NCI-H526 (cell line): Measurements from ENCODE around the gene NPTN.

Experiments
- DNase-seq, 2 experiments: peaks; one replicate each; lab custom pipeline; 2025; lab: John Stamatoyannopoulos, UW

The NPTN gene

DNA sequence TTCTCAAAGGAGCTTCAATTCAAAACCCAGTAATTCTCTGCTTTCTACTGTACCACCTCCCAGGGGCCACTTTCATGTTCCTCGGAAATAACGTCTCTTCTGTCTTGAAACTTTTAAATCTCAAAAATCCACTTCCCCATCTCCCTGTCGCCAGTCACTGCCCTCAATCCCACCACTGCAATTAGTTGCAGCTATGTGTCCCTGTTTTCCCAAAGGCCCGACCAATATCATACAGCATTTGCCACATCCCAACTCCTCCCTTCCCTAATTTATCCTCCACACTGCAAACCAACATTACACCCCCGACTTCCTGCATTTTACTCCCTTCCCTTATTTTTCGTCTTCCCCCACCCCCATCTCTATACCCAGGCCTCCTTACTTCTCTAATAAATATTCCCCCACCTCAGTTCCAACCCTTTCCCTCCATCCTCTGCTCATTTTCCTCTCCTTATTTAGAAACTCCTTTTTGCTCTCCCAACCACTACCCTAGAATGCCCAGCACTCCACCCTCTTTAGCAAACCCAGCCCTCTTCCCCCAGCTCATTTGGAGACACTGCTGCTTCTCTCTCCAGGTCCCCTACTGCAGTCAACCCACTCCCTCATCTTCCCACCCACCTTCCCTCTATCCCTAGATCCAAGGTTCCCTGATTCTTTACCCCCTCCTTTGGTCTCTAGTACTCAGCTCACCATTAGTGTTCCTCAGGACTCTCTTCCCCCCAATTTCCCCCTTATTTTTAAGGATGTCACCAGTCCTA is 1.1 kb downstream of the NPTN start:
- DNase-seq = peak; percentile 26 to 37

DNA sequence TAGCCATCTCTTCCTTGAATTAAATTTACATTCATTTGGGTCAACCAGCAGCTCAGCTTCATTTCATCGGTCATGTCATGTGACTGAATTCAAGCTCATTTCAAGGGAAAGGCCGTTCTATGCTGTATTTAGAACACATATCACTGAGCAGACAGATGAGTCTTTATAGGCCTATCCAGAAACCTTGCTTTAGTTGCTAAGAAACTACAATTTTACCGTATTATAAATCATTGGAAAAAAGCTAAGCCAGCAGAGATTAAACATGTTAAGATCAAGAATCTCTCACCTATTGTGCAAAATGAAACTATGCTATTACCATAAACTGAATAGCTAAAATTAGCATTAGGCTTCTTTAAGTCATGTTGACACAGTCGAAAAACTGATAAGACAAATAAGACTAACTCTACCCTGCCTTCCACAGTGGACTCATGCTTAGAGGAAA is 2.2 kb downstream of the NPTN start:
- peak in 1 of 2 experiments; percentile 25 for DNase-seq

DNA sequence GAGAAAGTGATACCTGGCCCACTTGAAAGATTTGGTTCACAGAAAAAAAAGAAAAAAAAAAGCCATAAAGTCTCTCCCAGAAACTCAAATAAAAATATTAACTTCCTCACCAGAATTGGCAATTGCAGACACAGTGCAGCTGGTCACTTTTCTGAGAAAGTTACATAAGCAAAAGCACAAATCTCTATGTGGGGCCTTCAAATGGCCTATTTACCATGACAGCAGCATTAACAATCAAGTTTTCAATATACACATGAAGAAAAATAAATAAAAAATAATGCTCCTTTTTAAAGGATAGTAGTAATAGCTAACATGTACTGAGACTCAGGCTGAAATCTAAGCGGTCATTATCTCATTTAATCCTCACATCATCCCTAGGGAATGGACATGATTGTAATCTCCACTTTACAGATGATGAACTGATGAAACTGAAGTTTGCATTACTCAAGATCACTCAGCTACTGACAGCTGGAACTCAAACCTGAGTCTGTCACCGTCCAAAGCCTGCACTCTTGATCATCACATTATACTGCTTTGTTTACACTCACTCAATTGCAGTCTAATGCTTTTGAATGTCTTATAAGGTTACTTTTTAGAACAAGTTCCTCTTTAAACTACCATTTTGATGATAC is 3.3 kb downstream of the NPTN start:
- no peak for DNase-seq

DNA sequence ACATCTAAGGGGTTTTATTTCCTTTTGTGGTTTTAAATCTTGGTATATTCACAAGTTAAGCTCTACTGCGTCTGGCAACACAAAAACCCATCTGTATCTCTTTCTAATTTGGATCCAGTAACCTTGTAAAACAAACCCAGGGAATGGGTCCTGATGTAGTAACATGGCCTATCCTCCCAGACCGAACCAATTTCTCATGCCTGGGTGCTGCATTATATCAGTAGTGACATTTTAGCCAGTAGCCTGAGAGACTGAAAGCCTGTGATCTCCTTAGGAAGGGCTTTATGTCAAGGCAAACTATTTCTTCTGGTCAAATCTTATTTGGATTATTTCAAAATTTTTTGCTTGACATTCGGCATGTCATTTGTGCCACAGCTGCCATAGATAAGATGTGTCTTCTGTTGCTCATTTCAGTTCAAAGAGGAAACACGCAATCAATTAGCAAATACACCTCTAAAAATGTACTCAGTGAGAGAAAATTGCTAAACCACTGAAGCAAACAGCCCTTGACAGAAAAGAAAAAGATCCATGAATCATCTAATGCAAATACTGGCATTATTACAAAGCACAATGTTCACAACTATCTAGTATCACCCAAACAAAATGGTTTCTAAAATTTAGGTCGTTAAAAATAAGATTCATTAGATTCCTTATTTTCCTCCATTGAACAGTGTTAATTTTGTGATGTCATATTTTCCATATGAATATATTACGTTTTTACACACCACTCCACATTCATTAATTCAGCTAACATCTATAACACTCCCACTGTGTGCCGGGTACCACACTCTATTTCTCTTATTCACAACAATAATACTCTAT is 4.0 kb downstream of the NPTN start:
- DNase-seq = no peak

GRCh38 chr15:73628102-73628501 is 5.1 kb downstream of the NPTN start:
- DNase-seq = no peak

GRCh38 chr15:73626072-73626471 is 7.1 kb downstream of the NPTN start:
- no peak for DNase-seq

DNA sequence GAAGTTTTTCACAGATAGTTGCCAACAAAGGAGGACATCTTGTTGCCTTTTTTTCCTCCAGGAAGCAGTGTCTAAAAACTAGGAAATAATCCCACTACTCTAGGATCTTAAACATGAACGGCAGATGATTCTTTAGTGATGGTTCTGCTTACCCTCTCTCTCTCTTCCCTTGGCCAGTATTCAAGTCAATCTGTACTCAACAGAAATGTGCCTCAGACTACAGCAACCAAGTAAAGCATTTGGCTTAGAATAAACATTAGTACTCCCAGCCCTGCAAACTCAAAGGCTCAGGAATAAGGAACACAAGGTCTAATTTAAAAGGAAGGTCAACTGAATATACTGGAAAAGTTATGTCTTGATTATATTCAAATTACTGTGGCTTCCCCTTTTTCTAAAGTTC is 8.7 kb downstream of the NPTN start:
- DNase-seq = no peak

DNA sequence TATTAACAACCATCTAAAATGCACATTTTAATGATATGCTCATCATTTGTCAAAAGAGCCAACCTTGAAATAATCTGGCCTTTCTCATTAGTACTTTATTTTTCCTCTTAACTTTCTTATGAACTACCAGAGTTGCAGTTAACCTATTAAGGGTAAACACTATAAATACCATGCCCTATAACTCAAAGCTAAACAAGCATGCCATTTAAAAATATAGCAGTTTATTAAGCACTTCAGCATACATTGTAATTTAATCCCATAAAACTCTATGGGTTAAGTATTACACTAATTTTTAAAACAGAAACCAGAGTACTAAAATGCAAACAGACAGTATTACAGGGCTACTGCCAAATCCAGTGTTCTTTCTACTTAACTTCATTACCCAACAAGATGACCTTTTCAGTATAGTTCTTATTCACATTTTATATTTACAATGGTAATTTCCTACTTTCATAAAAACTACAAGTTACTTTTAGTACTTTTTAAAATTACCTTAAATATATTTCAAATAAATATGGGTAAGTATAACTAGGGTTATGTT is 11.8 kb downstream of the NPTN start:
- DNase-seq = no peak

GRCh38 chr15:73620078-73620477 is 13.1 kb downstream of the NPTN start:
- no peak for DNase-seq

GRCh38 chr15:73617913-73618312 is 15.3 kb downstream of the NPTN start:
- no peak for DNase-seq

DNA sequence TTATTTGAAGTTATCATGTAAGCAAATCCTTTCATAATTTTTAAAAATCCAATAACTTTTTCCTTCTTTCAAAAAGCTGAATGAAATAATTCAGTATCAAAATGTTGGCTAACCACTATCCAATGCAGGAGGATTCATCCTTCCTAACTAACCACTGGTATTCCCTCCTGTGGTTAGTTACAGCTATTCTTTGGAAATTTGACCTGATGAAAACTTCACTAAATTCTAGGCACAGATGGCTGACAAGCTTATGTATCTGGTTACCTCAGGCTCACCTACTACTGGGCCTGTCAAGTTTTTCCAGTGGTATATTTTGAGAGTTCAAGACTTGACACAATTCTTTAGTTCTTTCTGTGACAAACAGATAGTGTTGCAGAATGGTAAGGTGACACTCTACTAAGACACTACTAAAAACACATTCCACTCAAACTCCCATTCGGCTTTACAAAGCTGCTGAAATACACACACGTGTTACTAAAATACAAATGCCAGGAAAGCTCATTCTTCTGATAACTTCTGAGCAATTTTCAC is 15.8 kb downstream of the NPTN start:
- no peak for DNase-seq

DNA sequence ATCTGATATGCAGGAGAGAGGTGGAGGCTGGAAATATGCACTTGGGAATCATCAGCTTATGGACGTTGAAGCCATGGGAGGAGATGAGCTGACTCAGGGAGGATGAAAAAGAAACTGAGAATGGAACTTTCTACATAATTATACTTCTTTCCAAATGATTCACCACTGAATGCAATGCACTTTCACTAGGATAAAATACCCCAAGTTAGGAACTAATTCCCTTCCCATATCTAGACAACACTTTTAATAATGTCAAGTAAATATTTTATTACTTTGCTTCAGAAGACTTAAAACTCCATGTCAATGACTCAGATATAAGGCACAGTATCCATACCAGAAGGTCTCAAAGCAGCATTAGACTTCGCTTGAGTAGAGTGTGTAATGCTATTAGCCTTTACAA is 24.2 kb downstream of the NPTN start:
- no peak for DNase-seq

DNA sequence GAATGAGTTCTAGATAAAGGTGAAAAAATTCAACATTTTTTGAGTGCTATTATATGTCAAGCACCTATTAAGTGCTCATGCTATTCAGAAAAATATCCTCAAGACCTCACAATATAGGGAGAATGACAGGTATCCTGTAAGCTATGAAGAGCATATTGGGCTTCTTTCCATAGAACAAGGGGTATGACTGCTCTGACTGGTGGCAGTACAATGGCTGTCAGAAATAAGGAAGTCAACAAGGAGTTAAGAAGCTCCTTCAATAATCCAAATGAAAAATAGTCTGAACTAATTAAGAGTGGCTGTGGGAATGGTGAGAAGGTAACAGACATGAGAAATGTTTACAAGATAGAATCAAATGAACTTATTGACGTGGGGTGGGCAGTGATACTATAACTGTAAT is 24.7 kb downstream of the NPTN start:
- DNase-seq = no peak

DNA sequence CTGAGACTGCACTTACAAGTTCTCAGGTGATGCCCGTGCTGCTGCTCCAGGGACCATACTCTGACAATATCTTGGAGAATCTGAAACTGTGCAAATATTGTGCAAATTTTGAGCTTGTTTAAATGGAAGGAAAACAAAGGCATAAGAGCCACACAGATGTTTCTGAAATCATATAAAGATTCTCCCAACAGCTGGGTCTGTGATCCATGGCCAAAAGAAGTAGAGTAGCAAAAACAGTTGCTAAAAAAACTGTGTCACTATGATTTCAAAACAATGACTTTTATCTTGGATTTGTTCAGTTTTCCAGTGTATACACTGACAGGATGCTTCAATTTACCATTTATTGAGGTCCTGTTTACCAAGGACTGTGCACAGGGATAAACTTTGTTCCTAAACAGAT is 25.3 kb downstream of the NPTN start:
- DNase-seq = no peak

DNA sequence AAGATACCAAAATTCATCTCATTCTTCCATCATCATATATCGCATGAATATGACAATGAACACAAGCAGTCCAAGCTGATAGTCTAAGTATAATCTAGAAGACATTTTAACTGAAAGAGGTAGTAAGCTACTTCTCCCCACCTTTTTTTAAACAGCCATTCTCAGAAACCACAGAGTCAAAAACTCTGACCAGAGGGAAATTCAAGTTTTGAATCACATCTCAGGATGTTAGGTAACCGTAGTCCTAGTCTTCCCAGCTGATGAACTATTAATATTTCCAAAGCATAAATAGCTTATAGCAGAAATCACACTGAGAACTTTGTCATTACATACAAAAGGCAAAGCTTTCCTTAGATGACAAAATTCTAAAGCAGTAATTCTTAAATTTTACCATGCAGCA is 25.8 kb downstream of the NPTN start:
- DNase-seq = no peak

- no peak for DNase-seq
Observed at GRCh38 chr15:73605759-73606436, 27.3 kb downstream of the NPTN start.

- DNase-seq = no peak
Observed at GRCh38 chr15:73604477-73604876, 28.7 kb downstream of the NPTN start.

DNA sequence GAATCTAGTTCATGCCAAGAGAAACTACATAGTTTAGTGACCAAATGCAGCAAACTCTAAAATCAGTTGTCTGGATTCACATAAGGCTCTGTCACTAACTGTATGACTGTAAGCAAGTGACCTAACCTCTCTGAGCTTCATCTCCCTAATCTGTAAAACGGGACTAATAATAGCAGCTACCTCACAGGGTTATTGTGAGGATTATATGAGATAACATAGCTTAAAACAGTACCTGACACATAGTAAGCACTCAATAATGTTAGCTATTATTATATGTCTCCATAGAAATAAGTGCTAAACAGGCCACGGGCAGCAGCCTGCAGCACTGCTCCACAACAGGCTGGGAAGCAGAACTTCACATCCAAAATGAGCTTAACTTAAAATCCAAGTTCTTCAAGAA is 30.2 kb downstream of the NPTN start:
- DNase-seq = no peak

DNA sequence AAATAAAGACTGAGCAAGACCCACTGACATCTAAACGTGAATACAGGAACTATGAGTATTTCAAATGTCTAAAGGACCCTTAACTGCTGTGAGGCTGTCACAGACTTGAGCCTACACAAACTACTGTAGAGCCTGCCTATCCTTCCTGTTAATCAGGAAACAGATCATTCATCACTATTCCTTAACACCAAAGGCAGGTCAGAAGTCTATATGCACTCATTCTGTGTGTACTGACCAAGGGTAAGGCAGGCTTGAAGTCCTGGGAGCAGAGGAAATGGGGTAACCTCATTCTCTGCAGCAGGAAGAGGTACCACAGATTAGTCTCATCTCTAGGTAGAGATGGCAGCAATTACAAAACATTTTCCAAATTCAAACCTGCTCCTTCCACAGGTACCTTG is 30.7 kb downstream of the NPTN start:
- DNase-seq = no peak

GRCh38 chr15:73601451-73602445 is 31.4 kb downstream of the NPTN start:
- peak in 1 of 2 experiments; percentile 23 for DNase-seq
